ENCODE measurements around the gene ACSL4. TPM values are rescaled to one million over a fixed set of nuclear protein-coding genes. Genes with fewer than 3 reads are reported as not detected.
"Not testable (repeated sequence)": the region's sequence is repeated elsewhere in the genome, so short reads cannot be mapped to it uniquely, and the experiment has no call there.

The ACSL4 gene
- 64.0 TPM for total RNA-seq (ENCODE audit: insufficient read depth, low replicate concordance)

- peak; percentile 85 for DNase-seq (ENCODE audit: low spot score)
These were observed at the start of gene ACSL4 for GRCh38 chrX:109732807-109733612. TSS of gene ACSL4 (minus strand) at chrX:109733257. CDS start at chrX:109683363, 49,894 bp downstream.

DNA sequence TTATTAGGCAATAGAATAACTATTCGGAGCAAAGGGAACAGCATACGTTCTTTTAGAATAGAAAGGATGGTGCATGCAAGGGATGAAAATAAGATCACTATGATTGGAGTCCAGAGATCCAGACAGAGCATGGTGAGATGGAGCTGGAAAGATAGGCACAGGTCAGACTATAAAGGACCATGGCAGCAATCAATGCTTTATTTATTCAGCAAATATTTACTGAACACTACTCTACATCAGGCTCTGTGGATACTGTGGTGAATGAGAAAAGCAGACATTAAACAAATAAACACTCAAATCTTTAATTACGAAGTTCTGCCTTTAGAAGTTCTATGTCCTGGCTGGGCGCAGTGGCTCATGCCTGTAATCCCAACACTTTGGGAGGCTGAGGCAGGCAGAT is 44.7 kb upstream of the ACSL4 start:
- no peak for DNase-seq (ENCODE audit: low spot score)

GRCh38 chrX:109776986-109777385 is 43.9 kb upstream of the ACSL4 start:
- DNase-seq (ENCODE audit: low spot score): no peak

DNA sequence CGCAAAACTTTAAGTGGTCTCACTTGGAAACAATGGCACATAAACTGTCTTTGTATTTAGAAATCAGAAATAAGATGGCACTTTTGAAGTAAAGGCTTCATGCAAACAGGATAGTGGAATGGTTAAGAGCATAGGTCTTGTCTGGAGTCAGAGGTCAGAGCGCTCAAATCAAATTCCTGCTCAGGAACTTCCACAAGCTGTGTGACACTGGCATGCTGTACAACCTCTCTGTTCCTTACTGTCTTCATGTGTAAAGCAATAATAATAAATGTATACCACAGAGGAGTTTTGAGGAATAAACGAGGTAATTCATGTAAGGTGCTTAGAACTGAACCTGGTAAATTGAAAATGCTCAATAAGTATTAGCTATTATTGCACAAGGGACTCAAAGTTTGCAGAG is 43.4 kb upstream of the ACSL4 start:
- no peak for DNase-seq (ENCODE audit: low spot score)

GRCh38 chrX:109775386-109775785 is 42.3 kb upstream of the ACSL4 start:
- no peak for DNase-seq (ENCODE audit: low spot score)

DNA sequence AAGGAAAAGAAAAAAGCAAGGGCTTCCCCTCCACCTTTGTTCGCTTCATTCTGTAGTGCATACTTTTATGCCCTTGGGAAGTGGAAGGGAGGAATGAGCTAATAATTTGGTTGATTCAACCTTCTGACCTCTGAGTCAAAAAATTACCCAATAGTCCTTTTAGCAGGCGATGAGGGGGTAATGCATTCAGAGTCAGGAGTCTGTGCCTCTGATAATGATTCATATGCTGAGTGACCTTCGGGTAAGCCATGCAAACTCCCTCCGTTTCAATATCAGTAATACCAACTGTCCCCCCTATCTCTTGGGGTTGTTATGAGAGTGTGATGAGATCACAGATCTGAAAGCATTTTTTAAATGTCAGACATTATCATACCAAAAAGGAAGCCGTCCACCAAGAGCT is 41.6 kb upstream of the ACSL4 start:
- DNase-seq (ENCODE audit: low spot score): no peak

GRCh38 chrX:109774136-109774535 is 41.1 kb upstream of the ACSL4 start:
- DNase-seq (ENCODE audit: low spot score): no peak

- no peak for DNase-seq (ENCODE audit: low spot score)
These were observed 40.3 kb upstream of the ACSL4 start for GRCh38 chrX:109773374-109773773.

DNA sequence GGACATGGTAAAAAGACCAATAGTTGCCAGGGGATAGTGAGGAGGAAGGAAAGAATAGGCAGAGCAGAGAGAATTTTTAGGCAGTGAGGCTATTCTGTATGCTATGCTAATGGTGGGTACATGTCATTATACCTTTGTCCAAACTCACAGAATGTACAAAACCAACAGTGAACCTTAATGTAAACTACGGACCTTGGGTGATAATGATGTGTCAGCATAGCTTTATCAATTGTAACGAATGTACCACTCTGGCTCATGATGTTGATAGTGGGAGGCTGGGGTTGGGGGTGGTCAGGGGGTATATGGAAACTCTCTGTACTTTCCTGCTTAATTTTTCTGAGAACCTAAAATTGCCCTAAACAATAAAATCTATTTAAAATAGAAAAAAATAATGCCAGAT is 37.7 kb upstream of the ACSL4 start:
- no peak for DNase-seq (ENCODE audit: low spot score)

DNA sequence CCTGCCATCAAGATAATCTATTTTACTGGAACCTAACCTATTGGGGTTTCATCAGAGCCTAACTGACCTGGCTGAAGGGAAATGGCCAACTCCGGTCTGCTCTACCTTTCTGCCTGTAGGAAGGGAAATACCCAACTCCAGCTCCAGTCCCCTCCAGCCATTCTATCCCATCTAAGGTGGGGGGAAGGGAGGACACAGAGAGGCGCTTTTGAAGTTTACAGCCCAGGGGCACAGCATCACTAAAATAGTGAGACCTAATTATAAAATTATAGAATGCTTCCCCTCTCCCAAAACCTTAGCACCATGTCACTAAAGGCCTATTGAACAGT is 27.8 kb upstream of the ACSL4 start:
- no peak for DNase-seq (ENCODE audit: low spot score)

GRCh38 chrX:109760209-109760921 is 27.3 kb upstream of the ACSL4 start:
- DNase-seq (ENCODE audit: low spot score): no peak

DNA sequence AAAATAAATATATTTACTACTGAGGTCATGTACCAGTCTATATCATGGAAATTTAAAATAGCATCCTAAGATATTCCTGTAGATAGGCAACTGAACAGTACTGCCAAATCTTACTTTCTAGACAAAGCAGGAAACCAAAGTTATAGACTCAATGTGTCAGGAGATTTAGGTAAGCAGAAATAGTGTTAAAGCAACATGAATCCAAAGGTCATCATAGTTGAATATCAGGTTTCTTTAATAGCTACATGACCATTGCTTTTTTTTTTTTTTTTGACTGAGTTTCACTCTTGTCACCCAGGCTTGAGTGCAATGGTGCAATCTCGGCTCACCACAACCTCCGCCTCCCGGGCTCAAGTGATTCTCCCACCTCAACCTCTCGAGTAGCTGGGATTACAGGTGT is 20.2 kb upstream of the ACSL4 start:
- no peak for DNase-seq (ENCODE audit: low spot score)

- DNase-seq (ENCODE audit: low spot score): no peak
These were observed 18.6 kb upstream of the ACSL4 start for GRCh38 chrX:109751698-109752097.

DNA sequence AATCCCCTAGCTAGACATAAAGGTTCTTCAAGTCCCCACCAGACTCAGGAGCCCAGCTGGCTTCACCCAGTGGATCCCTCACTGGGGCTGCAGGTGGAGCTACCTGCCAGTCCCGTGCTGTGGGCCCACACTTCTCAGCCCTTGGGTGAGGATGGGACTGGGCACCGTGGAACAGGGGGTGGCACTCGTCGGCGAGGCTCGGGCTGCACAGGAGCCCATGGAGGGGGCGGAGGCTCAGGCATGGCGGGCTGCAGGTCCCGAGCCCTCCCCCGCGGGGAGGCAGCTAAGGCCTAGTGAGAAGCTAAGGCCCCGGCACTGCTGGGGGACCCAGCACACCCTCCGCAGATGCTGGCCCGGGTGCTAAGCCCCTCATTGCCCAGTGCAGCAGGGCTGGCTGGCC is 16.1 kb upstream of the ACSL4 start:
- no peak for DNase-seq (ENCODE audit: low spot score)

GRCh38 chrX:109747681-109748080 is 14.6 kb upstream of the ACSL4 start:
- no peak for DNase-seq (ENCODE audit: low spot score)

GRCh38 chrX:109742722-109743121 is 9.7 kb upstream of the ACSL4 start:
- DNase-seq (ENCODE audit: low spot score): no peak

- DNase-seq (ENCODE audit: low spot score): not testable (repeated sequence)
These were observed 7.8 kb upstream of the ACSL4 start for GRCh38 chrX:109740896-109741295.

DNA sequence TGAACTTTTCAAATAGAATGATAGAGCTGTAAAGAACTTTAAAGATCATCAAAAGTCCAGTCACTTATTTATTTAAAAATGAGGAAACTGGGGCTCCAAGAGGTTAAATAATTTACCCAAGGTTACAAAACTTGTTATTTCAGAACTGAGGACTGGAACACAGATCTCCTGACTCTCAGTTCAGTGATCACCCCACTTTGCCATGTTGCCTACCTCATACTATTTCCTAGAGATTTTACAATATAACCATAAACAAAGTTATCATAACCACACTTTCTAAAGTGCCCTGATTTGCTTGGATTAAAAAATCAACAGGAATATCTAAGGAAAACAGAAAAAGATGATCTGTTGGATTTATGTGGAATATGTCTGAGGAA is 7.4 kb upstream of the ACSL4 start:
- DNase-seq (ENCODE audit: low spot score): no peak

DNA sequence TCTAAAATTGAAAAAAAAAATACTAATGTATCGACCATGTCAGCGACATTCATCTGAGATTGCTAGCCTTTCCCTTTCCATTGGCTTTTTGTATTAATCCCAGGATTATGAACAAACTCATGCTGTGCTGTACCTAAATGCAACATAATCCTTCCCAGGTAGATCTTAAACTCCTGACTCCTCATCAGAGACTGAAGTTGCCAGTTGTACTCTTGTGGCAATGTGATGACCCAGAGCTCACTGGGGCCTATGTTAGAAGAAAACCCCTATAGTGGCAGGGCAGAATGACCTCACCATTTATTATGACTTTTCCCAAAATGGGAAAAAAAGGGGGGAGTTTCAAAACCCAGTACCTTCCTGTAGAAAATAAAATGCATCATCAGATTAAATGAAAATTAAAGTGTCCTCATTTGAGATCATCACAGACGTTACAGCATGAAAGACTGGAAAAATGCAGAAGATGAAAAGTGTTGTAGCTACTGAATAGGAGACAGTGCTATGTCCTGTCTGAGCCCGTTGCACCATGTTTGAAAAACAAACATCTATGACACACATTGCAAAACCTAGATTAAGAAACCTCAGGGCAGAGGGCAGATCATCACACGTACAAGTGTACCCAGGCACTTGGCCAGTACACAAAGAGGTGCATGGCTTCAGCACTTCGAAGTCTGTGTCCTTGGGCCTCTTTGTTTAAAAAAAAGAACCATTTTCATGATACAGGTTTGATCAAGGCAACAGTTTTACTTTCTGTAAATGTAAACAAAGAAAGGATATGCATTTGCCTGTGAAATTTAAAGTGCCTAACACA is 6.8 kb upstream of the ACSL4 start:
- DNase-seq (ENCODE audit: low spot score): no peak

DNA sequence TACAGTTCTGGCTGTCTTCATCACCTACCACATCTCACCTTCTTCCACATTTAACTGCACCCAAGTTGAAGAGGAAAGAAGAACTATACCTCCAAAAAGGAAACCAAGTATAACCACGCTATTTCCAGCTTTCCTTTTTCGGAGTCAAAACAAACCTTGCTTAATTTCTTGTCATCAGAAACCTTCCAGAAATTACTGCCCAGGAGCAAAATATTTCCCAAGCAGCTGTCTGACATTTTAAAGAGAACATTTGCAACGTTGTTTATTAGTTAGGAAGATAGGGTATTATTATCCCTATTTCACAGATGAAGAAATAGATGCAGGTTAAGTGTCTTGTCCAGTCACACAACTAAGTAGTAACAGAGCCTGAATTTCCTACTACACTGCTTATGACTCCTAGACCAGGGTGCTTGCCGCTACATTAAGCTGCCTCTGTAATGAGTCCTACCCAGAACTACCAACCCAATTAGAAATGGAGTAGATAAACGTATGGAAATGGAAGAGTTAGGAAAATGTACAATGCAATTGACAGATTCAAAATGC is 2.2 kb upstream of the ACSL4 start:
- DNase-seq (ENCODE audit: low spot score): no peak

- DNase-seq (ENCODE audit: low spot score): peak; percentile 31
These were observed 591 bp upstream of the ACSL4 start for GRCh38 chrX:109733613-109734083.

Data from umbilical cord (tissue), 2 donors.